Loucy (cell line): Measurements from ENCODE around the gene AP2B1.

Experiments
- H2AFZ ChIP-seq: fragments of 200-600 bp; sonication (generic); 2 replicates; pipeline ENCODE4 v1.6.0; 2016; ENCODE audit warnings: antibody characterized with exemption, mild to moderate bottlenecking, low read length, moderate library complexity
- H3F3A ChIP-seq: fragments of 200-600 bp; 2 replicates; pipeline ENCODE4 v1.6.0; 2016; ENCODE audit warnings: antibody characterized with exemption, low read depth, mild to moderate bottlenecking
- H3K27me3 ChIP-seq: fragments of 200-600 bp; sonication (generic); 2 replicates; pipeline ENCODE4 v1.6.1; 2014; ENCODE audit warnings: low read length, mild to moderate bottlenecking; ENCODE audit not compliant: insufficient read depth, poor library complexity, severe bottlenecking
- H3K36me3 ChIP-seq: fragments of 200-600 bp; sonication (generic); 2 replicates; pipeline ENCODE4 v1.6.1; 2016; ENCODE audit warnings: low read length; ENCODE audit not compliant: insufficient read depth
- H3K4me1 ChIP-seq: fragments of 200-600 bp; sonication (generic); 2 replicates; pipeline ENCODE4 v1.5.1; 2014; ENCODE audit warnings: low read length, mild to moderate bottlenecking; ENCODE audit not compliant: insufficient read depth, poor library complexity, severe bottlenecking
- H3K4me2 ChIP-seq: fragments of 200-600 bp; sonication (generic); 2 replicates; pipeline ENCODE4 v1.6.0; 2014; ENCODE audit warnings: antibody characterized with exemption, low read length, low read depth, mild to moderate bottlenecking; ENCODE audit not compliant: poor library complexity, severe bottlenecking
- H3K4me3 ChIP-seq: fragments of 200-600 bp; sonication (generic); 2 replicates; pipeline ENCODE4 v1.5.1; 2014; ENCODE audit warnings: low read length, mild to moderate bottlenecking, mixed read lengths; ENCODE audit not compliant: poor library complexity, severe bottlenecking
- H3K79me2 ChIP-seq: fragments of 200-600 bp; sonication (generic); 2 replicates; pipeline ENCODE4 v1.6.1; 2014; ENCODE audit warnings: low read length; ENCODE audit not compliant: insufficient read depth
- H3K9ac ChIP-seq: fragments of 200-600 bp; sonication (generic); 2 replicates; pipeline ENCODE4 v1.6.0; 2014; ENCODE audit warnings: mild to moderate bottlenecking, low read depth, low read length, moderate library complexity; ENCODE audit not compliant: poor library complexity, severe bottlenecking
- H3K9me2 ChIP-seq: fragments of 200-600 bp; sonication (generic); replicated peaks from 2 replicates; pipeline ENCODE4 v1.6.1; 2016; ENCODE audit warnings: low read depth, low read length, mixed read lengths
- H3K9me3 ChIP-seq: fragments of 200-600 bp; sonication (generic); 2 replicates; pipeline ENCODE4 v1.6.1; 2014; ENCODE audit warnings: mild to moderate bottlenecking, antibody characterized with exemption, low read length, low read depth; ENCODE audit not compliant: insufficient read depth
- H4K20me1 ChIP-seq: fragments of 200-600 bp; sonication (generic); 2 replicates; pipeline ENCODE4 v1.6.0; 2014; ENCODE audit warnings: antibody characterized with exemption, low read length, mild to moderate bottlenecking; ENCODE audit not compliant: insufficient read depth, poor library complexity, severe bottlenecking
- CTCF ChIP-seq: fragments of 200-600 bp; sonication (generic); conservative IDR thresholded peaks from 2 replicates; pipeline ENCODE4 v1.5.1; 2014; ENCODE audit warnings: mild to moderate bottlenecking, antibody characterized with exemption, low read length
- EZH2phosphoT487 ChIP-seq: fragments of 200-600 bp; IDR thresholded peaks from 2 replicates; pipeline ENCODE4 v1.6.1; 2018; ENCODE audit warnings: antibody characterized with exemption, mild to moderate bottlenecking, moderate library complexity, borderline replicate concordance

AP2B1 gene

GRCh38 chr17:35676441-35676840 lies 89.3 kb downstream of the AP2B1 start:
- H3K79me2 ChIP-seq = no peaks in the 10 kb centered on the region
- no peaks in the 10 kb centered on the region for H3F3A ChIP-seq
- H4K20me1 ChIP-seq = peaks cover 4% of the 10 kb centered on the region
- peaks cover 2% of the 10 kb centered on the region for H3K4me1 ChIP-seq
- no peak for TF ChIP-seq EZH2phosphoT487
- no peak for TF ChIP-seq CTCF
- no peak overlapping the region for H3K4me2 ChIP-seq
- peaks cover 49% of the 10 kb centered on the region; the same call in 1 of the 2 replicates for H3K36me3 ChIP-seq
- no peak overlapping the region for H3K4me3 ChIP-seq
- no peaks in the 10 kb centered on the region for H3K9me3 ChIP-seq
- no peaks in the 10 kb centered on the region for H3K27me3 ChIP-seq
- H3K9ac ChIP-seq = no peak overlapping the region
- H2AFZ ChIP-seq = no peak overlapping the region
- H3K9me2 ChIP-seq = no peaks in the 10 kb centered on the region

- no peak for TF ChIP-seq CTCF
- no peak for TF ChIP-seq EZH2phosphoT487
- H3K36me3 ChIP-seq = peaks cover 54% of the 10 kb centered on the region; the same call in 1 of the 2 replicates
- no peak overlapping the region for H2AFZ ChIP-seq
- no peaks in the 10 kb centered on the region for H3K9me2 ChIP-seq
- H3K4me1 ChIP-seq = peaks cover 2% of the 10 kb centered on the region
- H3K4me3 ChIP-seq = no peak overlapping the region
- no peak overlapping the region for H3K9ac ChIP-seq
- H3F3A ChIP-seq = no peaks in the 10 kb centered on the region
- peaks cover 4% of the 10 kb centered on the region for H4K20me1 ChIP-seq
- no peaks in the 10 kb centered on the region for H3K27me3 ChIP-seq
- H3K9me3 ChIP-seq = no peaks in the 10 kb centered on the region
- H3K4me2 ChIP-seq = no peak overlapping the region
- no peaks in the 10 kb centered on the region for H3K79me2 ChIP-seq
Measured at GRCh38 chr17:35679007-35679682, 92.0 kb downstream of the AP2B1 start.

GRCh38 chr17:35683591-35683990 lies 96.5 kb downstream of the AP2B1 start:
- Histone ChIP-seq H3K36me3 (peaks cover 79% of the 10 kb centered on the region; the same call in 1 of the 2 replicates), H3K4me1 (peaks cover 2% of the 10 kb centered on the region), H3K79me2 (no peaks in the 10 kb centered on the region), H3K27me3 (no peaks in the 10 kb centered on the region), H3K9me3 (no peaks in the 10 kb centered on the region), H2AFZ (no peak overlapping the region), H4K20me1 (peaks cover 4% of the 10 kb centered on the region), H3K4me2 (no peak overlapping the region), H3K9me2 (no peaks in the 10 kb centered on the region), H3K4me3 (no peak overlapping the region), H3F3A (no peaks in the 10 kb centered on the region), H3K9ac (no peak overlapping the region)
- no peak for TF ChIP-seq EZH2phosphoT487
- no peak for TF ChIP-seq CTCF
